ENCODE measurements around the gene APMAP.

APMAP gene

GRCh38 chr20:24918579-24919566, 73.7 kb downstream of the APMAP start:
- Histone ChIP-seq H3K36me3 (no peaks in the 10 kb centered on the region), H3K27ac (no peak overlapping the region), H3K27me3 (ENCODE audit: insufficient read depth, low read depth, severe bottlenecking) (no peaks in the 10 kb centered on the region), H3K4me3 (ENCODE audit: low read depth, low read length) (no peak overlapping the region), H3K9me3 (ENCODE audit: severe bottlenecking) (no peaks in the 10 kb centered on the region)
- DNase-seq: no peak
- no peak for TF ChIP-seq CTCF (IDR thresholded peaks at IDR 0.05; ENCODE audit: low read depth, low read length)

GRCh38 chr20:24917797-24918578, 74.6 kb downstream of the APMAP start:
- no peaks in the 10 kb centered on the region for H3K27me3 ChIP-seq (ENCODE audit: insufficient read depth, low read depth, severe bottlenecking)
- H3K9me3 ChIP-seq (ENCODE audit: severe bottlenecking): no peaks in the 10 kb centered on the region
- peak overlapping the region; percentile 23; the same call in 1 of the 2 replicates for H3K4me3 ChIP-seq (ENCODE audit: low read depth, low read length)
- no peaks in the 10 kb centered on the region for H3K36me3 ChIP-seq
- H3K27ac ChIP-seq: no peak overlapping the region
- DNase-seq: peak; percentile 78
- TF ChIP-seq CTCF (IDR thresholded peaks at IDR 0.05; ENCODE audit: low read depth, low read length): peak; percentile 87

- no peaks in the 10 kb centered on the region for H3K9me3 ChIP-seq (ENCODE audit: severe bottlenecking)
- no peak for TF ChIP-seq CTCF (IDR thresholded peaks at IDR 0.05; ENCODE audit: low read depth, low read length)
- H3K4me3 ChIP-seq (ENCODE audit: low read depth, low read length): no peak overlapping the region
- DNase-seq: no peak
- no peaks in the 10 kb centered on the region for H3K27me3 ChIP-seq (ENCODE audit: insufficient read depth, low read depth, severe bottlenecking)
- H3K27ac ChIP-seq: no peak overlapping the region
- H3K36me3 ChIP-seq: no peaks in the 10 kb centered on the region
Measured at GRCh38 chr20:24917056-24917455, 75.5 kb downstream of the APMAP start.

GRCh38 chr20:24916412-24916811, 76.1 kb downstream of the APMAP start:
- DNase-seq: no peak
- Histone ChIP-seq H3K4me3 (ENCODE audit: low read depth, low read length) (no peak overlapping the region), H3K9me3 (ENCODE audit: severe bottlenecking) (no peaks in the 10 kb centered on the region)

GRCh38 chr20:24915892-24916291, 76.7 kb downstream of the APMAP start:
- no peak for DNase-seq

More at GRCh38 chr20:24916412-24916811, 76.1 kb downstream of the APMAP start:
- H3K27ac ChIP-seq: no peak overlapping the region
- no peak for TF ChIP-seq CTCF (IDR thresholded peaks at IDR 0.05; ENCODE audit: low read depth, low read length)
- no peaks in the 10 kb centered on the region for H3K27me3 ChIP-seq (ENCODE audit: insufficient read depth, low read depth, severe bottlenecking)
- no peaks in the 10 kb centered on the region for H3K36me3 ChIP-seq

More at GRCh38 chr20:24915892-24916291, 76.7 kb downstream of the APMAP start:
- no peaks in the 10 kb centered on the region for H3K36me3 ChIP-seq
- H3K27me3 ChIP-seq (ENCODE audit: insufficient read depth, low read depth, severe bottlenecking): no peaks in the 10 kb centered on the region
- H3K9me3 ChIP-seq (ENCODE audit: severe bottlenecking): no peaks in the 10 kb centered on the region
- H3K4me3 ChIP-seq (ENCODE audit: low read depth, low read length): no peak overlapping the region
- TF ChIP-seq CTCF (IDR thresholded peaks at IDR 0.05; ENCODE audit: low read depth, low read length): no peak
- no peak overlapping the region for H3K27ac ChIP-seq

Data from WERI-Rb-1 (cell line).